Loucy (cell line): ENCODE measurements around the gene SNCA.

Experiments
- CTCF ChIP-seq: fragments of 200-600 bp; sonication (generic); conservative IDR thresholded peaks from 2 replicates; pipeline ENCODE4 v1.5.1; 2014; ENCODE audit warnings: mild to moderate bottlenecking, antibody characterized with exemption, low read length
- EZH2phosphoT487 ChIP-seq: fragments of 200-600 bp; IDR thresholded peaks from 2 replicates; pipeline ENCODE4 v1.6.1; 2018; ENCODE audit warnings: antibody characterized with exemption, mild to moderate bottlenecking, moderate library complexity, borderline replicate concordance

- TF ChIP-seq CTCF (no peak), EZH2phosphoT487 (no peak)
Observed at GRCh38 chr4:89805297-89805696, 31.7 kb downstream of the SNCA start.
